ENCODE data around the gene DHRS4L2.
"Not testable (repeated sequence)": the region's sequence is repeated elsewhere in the genome, so short reads cannot be mapped to it uniquely, and the experiment has no call there.

DHRS4L2 gene

DNA sequence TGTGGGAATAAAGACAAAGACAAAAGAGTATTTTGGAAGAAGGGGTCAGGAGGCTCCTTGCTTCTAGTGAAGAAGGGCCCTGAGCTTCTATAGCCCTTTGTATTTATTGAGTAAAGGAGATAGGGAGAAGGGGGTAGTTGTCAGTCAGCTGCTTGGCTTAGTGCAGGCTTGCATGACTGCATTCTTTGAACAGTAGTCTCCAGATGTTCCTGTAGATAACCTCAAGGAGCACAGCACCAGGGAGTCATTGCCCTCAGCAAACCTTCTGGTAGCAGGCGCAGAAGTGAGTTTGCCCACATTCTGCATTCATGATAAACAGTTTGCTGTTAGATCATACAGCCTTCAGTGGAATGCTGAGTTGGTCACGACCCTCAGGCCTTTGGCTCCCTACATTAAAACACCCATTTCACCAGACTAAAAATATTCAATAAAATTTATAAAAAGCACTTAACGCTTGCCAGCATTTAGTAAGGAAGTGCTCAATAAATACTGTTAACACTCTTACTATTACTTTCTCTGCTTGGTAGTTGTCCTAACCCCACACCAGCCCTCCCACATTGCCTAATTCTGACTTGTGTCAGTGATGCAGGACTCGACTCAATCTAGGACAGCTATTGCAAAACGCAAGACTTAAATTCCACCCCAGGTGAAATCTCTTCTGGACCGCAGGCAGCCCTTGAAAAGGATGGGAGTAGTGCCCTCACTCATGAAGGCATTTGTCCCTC, 38.2 kb upstream of the DHRS4L2 start:
- TF ChIP-seq, protein P1, sequence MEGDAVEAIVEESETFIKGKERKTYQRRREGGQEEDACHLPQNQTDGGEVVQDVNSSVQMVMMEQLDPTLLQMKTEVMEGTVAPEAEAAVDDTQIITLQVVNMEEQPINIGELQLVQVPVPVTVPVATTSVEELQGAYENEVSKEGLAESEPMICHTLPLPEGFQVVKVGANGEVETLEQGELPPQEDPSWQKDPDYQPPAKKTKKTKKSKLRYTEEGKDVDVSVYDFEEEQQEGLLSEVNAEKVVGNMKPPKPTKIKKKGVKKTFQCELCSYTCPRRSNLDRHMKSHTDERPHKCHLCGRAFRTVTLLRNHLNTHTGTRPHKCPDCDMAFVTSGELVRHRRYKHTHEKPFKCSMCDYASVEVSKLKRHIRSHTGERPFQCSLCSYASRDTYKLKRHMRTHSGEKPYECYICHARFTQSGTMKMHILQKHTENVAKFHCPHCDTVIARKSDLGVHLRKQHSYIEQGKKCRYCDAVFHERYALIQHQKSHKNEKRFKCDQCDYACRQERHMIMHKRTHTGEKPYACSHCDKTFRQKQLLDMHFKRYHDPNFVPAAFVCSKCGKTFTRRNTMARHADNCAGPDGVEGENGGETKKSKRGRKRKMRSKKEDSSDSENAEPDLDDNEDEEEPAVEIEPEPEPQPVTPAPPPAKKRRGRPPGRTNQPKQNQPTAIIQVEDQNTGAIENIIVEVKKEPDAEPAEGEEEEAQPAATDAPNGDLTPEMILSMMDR (IDR thresholded peaks at IDR 0.05; ENCODE audit: insufficient read depth, low read length, poor library complexity, severe bottlenecking): no peak
- no peak for DNase-seq (ENCODE audit: extremely low read depth, insufficient read length)
- no peaks in the 10 kb centered on the region for H3K36me3 ChIP-seq (ENCODE audit: control insufficient read depth, insufficient read depth, low read length)
- no peaks in the 10 kb centered on the region for H3K27me3 ChIP-seq (replicated peaks; ENCODE audit: control insufficient read depth, insufficient read depth, low read length)
- no peak overlapping the region for H3K4me3 ChIP-seq (replicated peaks; ENCODE audit: low read depth, low read length)

DNA sequence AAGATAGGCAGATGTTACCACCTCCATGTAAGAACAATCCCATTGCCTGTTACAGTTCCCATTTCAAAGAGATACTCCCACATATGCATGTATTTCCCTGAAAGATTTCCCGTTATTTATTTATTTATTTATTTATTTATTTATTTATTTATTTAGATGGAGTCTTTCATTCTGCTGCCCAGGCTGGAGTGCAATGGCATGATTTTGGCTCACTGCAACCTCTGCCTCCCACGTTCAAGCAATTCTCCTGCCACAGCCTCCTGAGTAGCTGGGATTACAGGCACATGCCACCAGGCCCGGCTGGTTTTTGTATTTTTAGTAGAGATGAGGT, 37.6 kb upstream of the DHRS4L2 start:
- not testable (repeated sequence) for H3K36me3 ChIP-seq (ENCODE audit: control insufficient read depth, insufficient read depth, low read length)

GRCh38 chr14:23951590-23952201, 37.0 kb upstream of the DHRS4L2 start:
- TF ChIP-seq, protein P1 (IDR thresholded peaks at IDR 0.05; ENCODE audit: insufficient read depth, low read length, poor library complexity, severe bottlenecking): no peak

More for the DNA sequence above, 37.6 kb upstream of the DHRS4L2 start:
- DNase-seq (ENCODE audit: extremely low read depth, insufficient read length); H3K27me3 ChIP-seq (replicated peaks; ENCODE audit: control insufficient read depth, insufficient read depth, low read length); H3K4me3 ChIP-seq (replicated peaks; ENCODE audit: low read depth, low read length): not testable (repeated sequence)

GRCh38 chr14:23953116-23953463, 35.6 kb upstream of the DHRS4L2 start:
- not testable (repeated sequence) for H3K27me3 ChIP-seq (replicated peaks; ENCODE audit: control insufficient read depth, insufficient read depth, low read length); H3K36me3 ChIP-seq (ENCODE audit: control insufficient read depth, insufficient read depth, low read length); DNase-seq (ENCODE audit: extremely low read depth, insufficient read length)
- H3K4me3 ChIP-seq (replicated peaks; ENCODE audit: low read depth, low read length): peak overlapping the region; percentile 95

More at GRCh38 chr14:23951590-23952201, 37.0 kb upstream of the DHRS4L2 start:
- DNase-seq (ENCODE audit: extremely low read depth, insufficient read length): no peak
- no peaks in the 10 kb centered on the region for H3K27me3 ChIP-seq (replicated peaks; ENCODE audit: control insufficient read depth, insufficient read depth, low read length)
- no peaks in the 10 kb centered on the region for H3K36me3 ChIP-seq (ENCODE audit: control insufficient read depth, insufficient read depth, low read length)
- no peak overlapping the region for H3K4me3 ChIP-seq (replicated peaks; ENCODE audit: low read depth, low read length)

GRCh38 chr14:23953464-23954278, 35.1 kb upstream of the DHRS4L2 start, which contains the start of gene DHRS4:
Gene DHRS4, plus strand, starts transcription at chr14:23953770. Its CDS starts 19 bp downstream, at chr14:23953789.
- DNase-seq (ENCODE audit: extremely low read depth, insufficient read length): peak; percentile 87
- Histone ChIP-seq H3K36me3 (ENCODE audit: control insufficient read depth, insufficient read depth, low read length) (no peaks in the 10 kb centered on the region), H3K27me3 (replicated peaks; ENCODE audit: control insufficient read depth, insufficient read depth, low read length) (no peaks in the 10 kb centered on the region), H3K4me3 (replicated peaks; ENCODE audit: low read depth, low read length) (peak within 1 kb of the TSS; percentile 95)
- TF ChIP-seq, protein P1 (IDR thresholded peaks at IDR 0.05; ENCODE audit: insufficient read depth, low read length, poor library complexity, severe bottlenecking): peak; percentile 95

DNA sequence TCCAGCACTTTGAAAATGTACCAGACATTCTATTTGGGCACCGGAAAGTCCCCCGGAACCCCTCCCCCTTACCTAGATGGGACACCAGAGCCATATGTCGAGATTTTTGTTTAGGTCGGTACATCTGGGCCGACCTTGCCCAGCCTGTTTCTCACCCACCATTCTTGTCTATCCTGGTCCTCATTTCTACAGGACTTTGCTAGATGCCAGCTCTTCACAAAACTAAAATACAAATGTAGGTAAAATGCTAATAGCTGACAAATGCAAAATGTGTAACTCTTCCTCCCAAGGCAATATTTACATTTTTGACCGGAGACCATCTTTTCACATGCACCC, 34.5 kb upstream of the DHRS4L2 start:
- peak overlapping the region; percentile 95 for H3K4me3 ChIP-seq (replicated peaks; ENCODE audit: low read depth, low read length)
- not testable (repeated sequence) for DNase-seq (ENCODE audit: extremely low read depth, insufficient read length); H3K36me3 ChIP-seq (ENCODE audit: control insufficient read depth, insufficient read depth, low read length); H3K27me3 ChIP-seq (replicated peaks; ENCODE audit: control insufficient read depth, insufficient read depth, low read length)

- H3K4me3 ChIP-seq (replicated peaks; ENCODE audit: low read depth, low read length); H3K27me3 ChIP-seq (replicated peaks; ENCODE audit: control insufficient read depth, insufficient read depth, low read length); DNase-seq (ENCODE audit: extremely low read depth, insufficient read length); H3K36me3 ChIP-seq (ENCODE audit: control insufficient read depth, insufficient read depth, low read length): not testable (repeated sequence)
Measured at GRCh38 chr14:23954965-23955364, 33.8 kb upstream of the DHRS4L2 start.

GRCh38 chr14:23955811-23956210, 32.9 kb upstream of the DHRS4L2 start:
- H3K36me3 ChIP-seq (ENCODE audit: control insufficient read depth, insufficient read depth, low read length); DNase-seq (ENCODE audit: extremely low read depth, insufficient read length); H3K27me3 ChIP-seq (replicated peaks; ENCODE audit: control insufficient read depth, insufficient read depth, low read length); H3K4me3 ChIP-seq (replicated peaks; ENCODE audit: low read depth, low read length): not testable (repeated sequence)

DNA sequence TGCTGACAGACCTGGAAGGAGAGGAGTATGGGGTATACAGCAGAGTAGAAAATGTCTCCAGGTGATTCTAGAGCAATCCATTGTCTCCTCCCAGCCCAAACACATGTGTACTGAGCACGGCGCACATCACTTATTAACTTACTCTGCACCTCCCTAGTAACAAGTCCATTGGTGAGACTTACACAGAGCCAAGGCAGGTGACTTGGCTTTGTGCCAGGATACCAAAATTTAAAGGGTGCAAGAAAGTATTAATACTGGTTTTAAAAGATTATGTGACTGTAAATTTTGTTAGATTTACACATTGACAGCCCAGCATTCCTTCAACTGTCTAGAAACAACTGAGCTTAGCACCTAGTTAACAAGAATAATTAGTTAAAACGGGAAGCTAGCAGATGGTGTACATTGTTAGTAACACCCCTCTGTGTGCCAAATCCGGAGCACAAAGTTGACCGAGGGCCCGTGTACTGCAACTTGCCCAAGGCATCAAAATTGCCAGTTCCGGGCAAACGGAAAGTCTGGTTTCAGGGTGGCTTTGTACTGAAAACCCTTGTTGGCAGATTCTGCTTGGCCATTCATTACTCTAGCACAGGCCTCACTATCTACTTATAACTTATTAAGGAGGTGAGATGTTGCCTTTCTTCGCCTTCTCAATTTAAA, 30.7 kb upstream of the DHRS4L2 start:
- H3K4me3 ChIP-seq (replicated peaks; ENCODE audit: low read depth, low read length); H3K27me3 ChIP-seq (replicated peaks; ENCODE audit: control insufficient read depth, insufficient read depth, low read length); DNase-seq (ENCODE audit: extremely low read depth, insufficient read length); H3K36me3 ChIP-seq (ENCODE audit: control insufficient read depth, insufficient read depth, low read length): not testable (repeated sequence)

GRCh38 chr14:23960899-23961298, 27.8 kb upstream of the DHRS4L2 start:
- not testable (repeated sequence) for DNase-seq (ENCODE audit: extremely low read depth, insufficient read length); H3K36me3 ChIP-seq (ENCODE audit: control insufficient read depth, insufficient read depth, low read length); H3K4me3 ChIP-seq (replicated peaks; ENCODE audit: low read depth, low read length); H3K27me3 ChIP-seq (replicated peaks; ENCODE audit: control insufficient read depth, insufficient read depth, low read length)
